ENCODE results near the gene SHISA6.

SHISA6 gene

DNA sequence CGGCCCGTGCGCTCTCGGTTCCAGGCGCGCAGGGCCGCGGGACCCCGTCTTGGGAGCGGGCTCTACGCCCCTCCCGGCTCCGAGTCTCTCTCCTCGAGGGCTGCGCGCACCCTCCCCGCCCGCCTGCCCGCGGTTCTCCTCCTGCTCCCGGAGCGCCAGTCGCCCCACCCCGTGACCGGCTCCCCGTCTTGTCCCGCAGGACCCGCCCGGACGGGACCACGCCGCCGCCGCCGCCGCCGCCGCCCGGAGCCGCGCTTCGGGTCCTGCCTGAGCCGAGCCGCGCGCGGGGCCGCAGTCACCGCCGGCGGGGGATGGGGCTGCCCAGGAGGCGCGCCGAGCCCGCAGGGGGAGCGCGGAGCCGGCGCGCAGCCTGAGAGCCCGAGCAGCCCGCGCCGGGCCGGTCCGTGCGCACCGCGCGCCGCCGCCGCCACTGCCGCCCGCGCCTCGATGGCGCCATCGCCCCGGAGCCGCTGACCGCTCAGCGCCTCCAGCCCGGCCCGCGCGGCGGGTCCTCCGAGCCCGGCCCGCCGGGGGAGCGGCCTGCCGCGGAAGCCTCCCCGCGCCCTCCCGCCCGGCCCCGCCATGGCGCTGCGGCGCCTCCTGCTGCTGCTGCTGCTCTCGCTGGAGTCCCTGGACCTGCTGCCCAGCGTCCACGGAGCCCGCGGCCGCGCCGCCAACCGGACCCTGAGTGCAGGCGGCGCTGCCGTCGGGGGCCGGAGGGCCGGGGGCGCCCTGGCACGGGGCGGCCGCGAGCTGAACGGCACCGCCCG is at the start of gene SHISA6:
SHISA6 (plus strand) TSS at position 373 of the 770 bp plus-strand sequence.
- TF ChIP-seq, protein P1, sequence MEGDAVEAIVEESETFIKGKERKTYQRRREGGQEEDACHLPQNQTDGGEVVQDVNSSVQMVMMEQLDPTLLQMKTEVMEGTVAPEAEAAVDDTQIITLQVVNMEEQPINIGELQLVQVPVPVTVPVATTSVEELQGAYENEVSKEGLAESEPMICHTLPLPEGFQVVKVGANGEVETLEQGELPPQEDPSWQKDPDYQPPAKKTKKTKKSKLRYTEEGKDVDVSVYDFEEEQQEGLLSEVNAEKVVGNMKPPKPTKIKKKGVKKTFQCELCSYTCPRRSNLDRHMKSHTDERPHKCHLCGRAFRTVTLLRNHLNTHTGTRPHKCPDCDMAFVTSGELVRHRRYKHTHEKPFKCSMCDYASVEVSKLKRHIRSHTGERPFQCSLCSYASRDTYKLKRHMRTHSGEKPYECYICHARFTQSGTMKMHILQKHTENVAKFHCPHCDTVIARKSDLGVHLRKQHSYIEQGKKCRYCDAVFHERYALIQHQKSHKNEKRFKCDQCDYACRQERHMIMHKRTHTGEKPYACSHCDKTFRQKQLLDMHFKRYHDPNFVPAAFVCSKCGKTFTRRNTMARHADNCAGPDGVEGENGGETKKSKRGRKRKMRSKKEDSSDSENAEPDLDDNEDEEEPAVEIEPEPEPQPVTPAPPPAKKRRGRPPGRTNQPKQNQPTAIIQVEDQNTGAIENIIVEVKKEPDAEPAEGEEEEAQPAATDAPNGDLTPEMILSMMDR (IDR thresholded peaks at IDR 0.05; ENCODE audit: control insufficient read depth, extremely low read depth, insufficient read depth): peak; percentile 39; the same call in 1 of the 2 replicates
- H3K4me3 ChIP-seq (ENCODE audit: low read depth, low read length): no peak within 1 kb of the TSS
- DNase-seq (ENCODE audit: low read depth): no peak

DNA sequence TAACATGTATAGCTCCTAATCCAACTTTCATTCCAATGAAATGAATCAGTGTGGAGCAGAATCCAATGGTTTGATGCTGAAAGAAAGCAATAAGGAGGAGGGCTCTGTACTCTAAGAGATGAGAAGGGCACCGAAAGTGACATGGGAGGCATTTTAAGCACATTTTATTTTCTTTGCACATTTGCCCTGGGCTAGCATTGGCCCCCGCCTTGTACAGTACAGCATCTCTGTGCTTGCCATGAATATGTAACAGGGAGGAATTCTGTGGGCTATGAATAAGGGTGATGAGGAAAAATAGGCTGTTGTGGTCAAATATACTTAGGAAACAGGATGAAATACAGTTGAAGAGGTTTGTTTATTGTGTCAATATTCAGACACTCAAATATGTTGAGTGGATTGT is 45.2 kb upstream of the SHISA6 start:
- H3K4me3 ChIP-seq (ENCODE audit: low read depth, low read length): no peak overlapping the region
- TF ChIP-seq, protein P1 (IDR thresholded peaks at IDR 0.05; ENCODE audit: control insufficient read depth, extremely low read depth, insufficient read depth): no peak
- no peak for DNase-seq (ENCODE audit: low read depth)

DNA sequence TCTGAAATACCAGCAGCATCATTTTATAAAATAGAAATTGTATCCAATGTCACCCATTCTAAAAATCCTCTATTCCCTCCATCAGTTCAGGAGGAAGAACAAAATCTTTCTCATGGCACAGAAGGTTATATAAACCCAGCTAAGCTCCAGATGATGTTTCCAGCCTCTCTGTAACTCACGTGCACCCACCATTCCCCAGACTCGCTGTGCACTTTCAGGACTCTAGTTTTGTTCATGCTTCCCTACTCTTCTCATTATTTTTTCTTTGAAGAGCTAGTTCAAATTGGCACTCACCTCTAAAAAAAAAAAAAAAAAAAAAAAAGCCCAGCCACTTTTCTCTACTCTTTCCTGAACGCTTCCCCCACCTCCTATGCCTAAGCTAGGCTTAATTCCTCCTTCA is 36.0 kb upstream of the SHISA6 start:
- TF ChIP-seq, protein P1 (IDR thresholded peaks at IDR 0.05; ENCODE audit: control insufficient read depth, extremely low read depth, insufficient read depth): no peak
- no peak for DNase-seq (ENCODE audit: low read depth)
- H3K4me3 ChIP-seq (ENCODE audit: low read depth, low read length): no peak overlapping the region

DNA sequence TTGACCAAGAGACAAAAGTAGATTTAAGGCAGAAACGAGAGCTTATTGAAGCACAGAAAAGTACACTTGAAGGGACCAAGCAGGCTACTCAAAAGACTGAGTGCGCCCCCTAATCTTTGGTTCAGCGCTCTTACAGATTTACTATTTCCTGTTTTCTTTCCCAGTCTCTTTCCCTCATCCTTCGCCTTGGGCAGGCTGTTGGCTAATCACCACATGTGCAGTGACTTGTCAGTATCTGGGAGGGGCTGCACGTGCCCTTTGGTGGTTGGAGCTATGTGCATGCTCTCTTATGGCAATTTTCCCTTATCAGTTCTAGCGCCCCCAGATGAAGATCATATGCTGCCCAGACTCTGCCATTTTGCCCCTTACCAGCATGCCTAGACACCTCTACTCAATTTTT is 35.4 kb upstream of the SHISA6 start:
- H3K4me3 ChIP-seq (ENCODE audit: low read depth, low read length): no peak overlapping the region
- no peak for DNase-seq (ENCODE audit: low read depth)
- TF ChIP-seq, protein P1 (IDR thresholded peaks at IDR 0.05; ENCODE audit: control insufficient read depth, extremely low read depth, insufficient read depth): no peak

GRCh38 chr17:11209906-11210305 is 31.1 kb upstream of the SHISA6 start:
- TF ChIP-seq, protein P1 (IDR thresholded peaks at IDR 0.05; ENCODE audit: control insufficient read depth, extremely low read depth, insufficient read depth): no peak
- DNase-seq (ENCODE audit: low read depth): no peak
- no peak overlapping the region for H3K4me3 ChIP-seq (ENCODE audit: low read depth, low read length)

- TF ChIP-seq, protein P1 (IDR thresholded peaks at IDR 0.05; ENCODE audit: control insufficient read depth, extremely low read depth, insufficient read depth): no peak
- H3K4me3 ChIP-seq (ENCODE audit: low read depth, low read length): no peak overlapping the region
- no peak for DNase-seq (ENCODE audit: low read depth)
Observed at GRCh38 chr17:11212792-11213191, 28.2 kb upstream of the SHISA6 start.

- TF ChIP-seq, protein P1 (IDR thresholded peaks at IDR 0.05; ENCODE audit: control insufficient read depth, extremely low read depth, insufficient read depth): no peak
- DNase-seq (ENCODE audit: low read depth): no peak
- no peak overlapping the region for H3K4me3 ChIP-seq (ENCODE audit: low read depth, low read length)
Observed at GRCh38 chr17:11216976-11217375, 24.0 kb upstream of the SHISA6 start.
